HG02678 (cell line): ENCODE results near the gene METTL8.
"Not testable (repeated sequence)": the region's sequence is repeated elsewhere in the genome, so short reads cannot be mapped to it uniquely, and the experiment has no call there.

ENCODE experiments used
- ATAC-seq: cut with Tn5 transposase; IDR thresholded peaks from one replicate; pipeline ENCODE4 v1.9.1; 2021; ENCODE audit warnings: mild to moderate bottlenecking, moderate library complexity; ENCODE audit not compliant: unreplicated experiment

The METTL8 gene

DNA sequence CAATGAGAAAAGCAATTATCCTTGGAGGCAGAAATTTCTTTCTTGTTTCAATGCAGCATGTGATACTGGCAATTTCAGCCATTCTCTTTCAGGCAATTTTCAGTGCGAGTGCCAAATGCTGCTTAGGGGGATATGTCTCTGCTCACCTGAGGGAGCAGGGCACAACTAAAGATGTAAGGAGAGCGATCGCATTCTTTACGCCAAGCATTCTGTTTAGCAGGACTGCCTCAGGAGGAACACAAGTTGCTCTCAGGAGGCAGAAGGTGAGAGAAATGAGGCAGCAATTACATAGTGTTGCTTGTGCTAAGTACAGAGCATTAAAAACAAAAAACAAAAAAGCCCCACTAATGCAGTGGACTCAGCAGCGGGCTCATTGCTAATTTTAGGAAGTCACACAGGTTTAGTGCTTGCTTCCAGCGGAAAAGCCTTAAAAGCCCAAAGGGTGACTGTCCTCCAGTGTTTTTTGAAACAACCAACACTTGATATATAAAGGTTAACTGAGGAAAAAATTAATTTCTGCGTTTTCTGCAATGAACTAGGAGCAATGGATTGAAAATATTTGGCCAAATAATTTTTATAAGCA lies 116.9 kb downstream of the METTL8 start:
- ATAC-seq: no peak

DNA sequence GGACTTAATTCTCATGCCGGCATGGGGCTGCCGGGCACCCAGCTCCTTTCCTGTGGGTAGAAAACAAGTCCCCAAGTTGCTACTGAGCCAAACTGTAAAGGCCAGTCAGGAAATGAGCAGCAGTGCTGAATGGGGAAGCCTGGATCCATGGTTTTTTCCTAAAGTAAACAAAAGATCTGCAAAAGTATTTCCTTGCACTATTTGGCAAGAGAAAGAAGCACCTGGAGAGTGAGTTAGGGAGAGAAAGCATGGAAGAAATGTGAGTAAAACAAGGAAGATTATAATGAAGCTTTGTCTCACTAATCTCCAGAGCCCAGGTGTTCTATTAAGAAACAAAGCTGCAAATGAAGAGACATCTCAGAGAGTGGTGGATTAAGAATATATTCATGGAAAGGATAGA lies 117.6 kb downstream of the METTL8 start:
- ATAC-seq: no peak

DNA sequence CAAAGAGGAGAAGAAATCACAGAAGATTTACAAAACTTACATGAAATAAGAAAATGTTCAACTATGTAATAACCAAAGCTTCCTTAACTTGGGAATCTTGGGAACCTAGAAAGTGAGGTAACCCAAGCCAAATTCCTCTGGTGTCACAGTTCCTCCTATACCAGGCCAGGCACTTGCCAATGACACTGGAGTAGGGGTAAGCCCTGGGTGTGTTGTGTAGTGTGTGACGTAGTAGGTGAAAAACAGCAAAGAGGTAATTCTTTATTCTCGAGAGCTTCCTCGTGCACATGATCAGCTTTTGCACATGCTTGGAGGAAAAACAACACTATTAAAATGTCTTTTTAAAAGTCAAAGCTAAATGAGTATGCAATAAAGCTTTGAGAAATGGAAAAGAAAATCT lies 118.0 kb downstream of the METTL8 start:
- no peak for ATAC-seq

DNA sequence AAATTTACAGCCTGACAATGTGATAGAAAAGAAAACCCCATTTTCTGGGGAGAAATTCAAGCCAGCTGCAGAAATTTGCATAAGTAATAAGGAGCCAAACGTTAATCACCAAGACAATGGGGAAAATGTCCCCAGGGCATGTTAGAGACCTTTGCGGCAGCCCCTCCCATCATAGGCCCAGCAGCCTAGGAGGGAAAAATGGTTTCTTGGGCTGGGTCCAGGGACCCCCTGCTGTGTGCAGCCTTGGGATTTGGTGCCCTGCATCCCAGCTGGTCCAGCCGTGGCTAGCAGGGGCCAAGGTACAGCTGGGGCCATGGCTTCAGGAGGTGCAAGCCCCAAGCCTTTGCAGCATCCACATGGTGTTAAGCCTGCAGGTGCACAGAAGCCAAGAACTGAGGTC lies 121.6 kb downstream of the METTL8 start:
- ATAC-seq: not testable (repeated sequence)

DNA sequence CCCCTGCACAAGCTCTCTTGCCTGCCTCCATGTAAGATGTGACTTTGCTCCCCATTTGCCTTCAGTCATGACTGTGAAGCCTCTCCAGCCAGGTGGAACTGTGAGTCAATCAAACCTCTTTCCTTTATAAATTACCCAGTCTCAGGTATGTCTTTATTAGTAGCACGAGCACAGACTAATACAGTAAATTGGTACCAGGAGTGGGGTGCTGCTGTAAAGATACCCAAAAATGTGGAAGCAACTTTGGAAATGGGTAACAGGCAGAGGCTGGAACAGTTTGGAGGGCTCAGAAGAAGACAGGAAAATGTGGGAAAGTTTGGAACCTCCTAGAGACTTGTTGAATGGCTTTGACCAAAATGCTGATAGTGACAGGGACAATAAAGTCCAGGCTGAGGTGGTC lies 122.2 kb downstream of the METTL8 start:
- ATAC-seq: not testable (repeated sequence)

DNA sequence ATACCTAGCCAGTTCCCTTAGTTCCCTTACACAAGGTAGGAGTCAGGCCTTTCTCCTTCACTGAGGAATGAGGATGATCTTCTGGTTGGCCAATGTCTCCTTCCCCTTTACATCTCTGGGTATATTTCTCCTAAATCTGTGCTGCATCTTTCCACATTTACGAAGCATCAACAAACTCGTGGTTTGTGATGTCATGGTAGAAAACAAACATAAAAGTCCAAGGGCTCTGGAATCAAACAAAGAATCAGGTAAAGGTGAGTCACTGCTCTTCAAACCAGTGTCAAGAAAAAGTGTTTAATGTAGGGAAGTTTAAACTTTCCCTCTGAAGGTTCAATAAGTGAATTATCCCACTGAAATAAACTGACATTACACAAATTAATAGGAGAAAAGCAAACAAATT lies 122.9 kb downstream of the METTL8 start:
- ATAC-seq: no peak

DNA sequence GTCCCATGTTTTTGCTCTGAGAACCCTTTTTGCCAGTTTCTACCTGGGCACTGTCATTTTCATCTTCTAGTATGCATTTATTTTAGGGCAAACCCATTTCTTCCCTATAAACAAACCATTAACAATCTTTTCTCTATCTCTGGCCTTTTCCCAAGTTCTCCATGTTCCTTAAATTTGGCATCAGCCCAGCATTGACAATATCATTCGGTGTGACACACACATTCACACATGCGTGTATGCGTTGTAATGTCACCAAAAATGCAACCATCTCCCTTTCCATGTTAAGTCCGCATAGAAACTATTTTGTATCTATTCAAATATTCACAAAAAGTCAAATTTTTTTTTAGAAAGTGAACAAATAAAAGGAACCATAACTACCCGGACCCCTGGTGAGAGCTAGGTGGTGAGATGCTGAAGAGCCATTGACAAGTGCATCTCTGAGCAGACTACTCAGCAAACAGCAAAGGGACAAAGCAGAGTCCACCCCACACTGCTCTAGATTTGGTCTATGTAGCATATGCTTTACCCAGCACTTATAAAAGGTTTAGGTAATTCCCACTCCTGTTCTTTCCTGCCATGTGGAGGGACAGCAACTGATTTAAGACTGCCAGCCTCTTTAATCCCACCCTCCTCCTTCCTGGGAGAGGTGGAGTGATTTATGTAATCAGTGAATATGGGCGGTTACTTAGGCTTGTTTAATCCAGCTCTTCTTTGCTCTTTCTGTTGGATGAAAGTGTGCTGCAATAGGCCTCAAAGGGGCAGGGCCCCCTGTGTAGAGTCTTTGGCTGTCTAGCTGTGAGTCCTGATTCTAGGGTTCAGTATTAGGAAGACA lies 124.1 kb downstream of the METTL8 start:
- no peak for ATAC-seq

DNA sequence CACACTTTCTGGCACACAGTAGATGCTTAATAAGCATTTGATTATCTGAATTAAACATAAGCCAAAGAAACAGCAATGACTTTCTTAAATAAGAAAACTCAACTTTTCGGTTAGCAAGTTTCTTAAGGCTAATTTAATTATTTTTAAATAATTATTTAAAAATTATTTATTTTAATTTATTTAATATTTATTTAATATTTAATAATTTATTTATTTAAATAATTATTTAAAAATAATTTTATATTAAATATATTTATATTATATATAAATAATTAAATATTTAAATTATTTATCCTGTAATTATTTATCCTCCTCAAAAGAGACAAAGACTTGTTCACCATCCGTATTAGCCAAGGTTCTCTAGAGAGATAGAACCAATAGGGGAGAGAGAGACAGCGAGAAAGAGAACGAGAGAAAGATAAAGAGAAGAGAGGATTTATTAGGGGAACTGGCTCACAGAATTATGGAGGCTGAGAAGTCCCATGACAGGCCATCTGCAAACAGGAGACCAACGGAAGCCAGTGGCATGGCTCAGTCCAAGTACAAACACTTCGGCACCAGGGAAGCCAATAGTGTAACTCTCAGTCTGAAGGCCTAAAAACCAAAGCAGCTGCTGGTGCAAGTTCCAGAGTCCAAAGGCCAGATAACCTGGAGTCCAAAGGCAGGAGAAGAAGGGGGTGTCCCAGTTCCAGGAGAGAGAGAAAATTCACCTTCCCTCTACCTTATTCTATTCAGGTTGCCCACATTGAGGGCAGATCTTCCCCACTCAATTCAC lies 125.3 kb downstream of the METTL8 start:
- no peak for ATAC-seq

DNA sequence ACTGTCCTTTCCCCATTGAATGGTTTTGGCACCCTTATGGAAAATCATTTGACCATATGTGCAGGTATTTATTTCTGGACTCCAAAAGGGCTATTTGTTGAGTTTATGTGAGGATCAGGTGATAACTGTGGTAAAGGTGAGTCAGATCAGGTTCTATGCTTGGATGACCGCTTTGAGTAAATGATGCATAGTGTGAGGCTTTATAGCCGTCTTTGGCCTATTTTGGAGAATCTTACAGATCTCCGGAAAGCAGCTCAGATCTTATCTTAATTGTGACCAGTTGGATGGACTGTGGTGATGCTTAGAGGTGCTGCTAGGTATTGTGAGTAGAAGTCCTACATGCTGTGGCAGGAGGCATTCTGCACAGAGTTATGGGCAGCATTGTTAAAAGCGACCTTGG lies 126.2 kb downstream of the METTL8 start:
- peak; percentile 69 for ATAC-seq

DNA sequence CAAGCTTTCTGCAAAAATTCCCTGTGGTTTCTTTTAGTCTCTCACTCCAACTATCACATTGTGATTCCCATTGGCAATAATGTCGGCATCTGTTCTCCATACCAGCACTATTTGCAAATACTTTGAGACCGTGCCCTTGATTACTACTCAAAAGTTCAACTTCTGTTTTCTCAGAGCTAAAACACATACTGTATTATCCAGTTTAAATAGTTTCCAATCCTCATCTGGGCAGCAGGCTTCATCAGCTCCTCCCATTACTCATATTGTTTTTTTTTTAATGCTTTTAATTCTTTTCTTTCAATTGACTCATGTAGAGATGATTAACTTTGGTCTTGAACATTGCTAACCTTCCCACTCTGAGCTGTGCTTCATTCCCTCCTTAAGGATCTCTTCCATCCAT lies 135.8 kb downstream of the METTL8 start:
- ATAC-seq: no peak

DNA sequence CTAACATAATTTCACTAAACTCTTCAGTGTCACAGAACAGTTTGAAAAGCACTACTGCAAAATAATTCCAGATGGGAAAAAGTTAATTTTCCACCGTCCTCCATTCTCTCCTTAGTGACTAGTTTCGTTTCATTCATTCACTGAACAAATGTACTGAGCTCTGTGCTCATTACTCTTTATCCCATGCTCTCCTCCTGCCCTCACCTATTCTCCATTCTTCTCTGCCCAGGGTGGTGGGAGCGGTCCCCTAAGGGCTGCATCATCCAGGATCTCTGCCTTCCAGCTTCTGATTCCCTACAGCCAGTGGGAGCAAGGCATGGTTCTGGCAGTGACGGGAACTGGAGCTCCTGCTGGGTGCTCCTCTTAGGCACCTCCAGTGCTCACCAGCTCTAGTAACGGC lies 139.2 kb downstream of the METTL8 start:
- no peak for ATAC-seq

DNA sequence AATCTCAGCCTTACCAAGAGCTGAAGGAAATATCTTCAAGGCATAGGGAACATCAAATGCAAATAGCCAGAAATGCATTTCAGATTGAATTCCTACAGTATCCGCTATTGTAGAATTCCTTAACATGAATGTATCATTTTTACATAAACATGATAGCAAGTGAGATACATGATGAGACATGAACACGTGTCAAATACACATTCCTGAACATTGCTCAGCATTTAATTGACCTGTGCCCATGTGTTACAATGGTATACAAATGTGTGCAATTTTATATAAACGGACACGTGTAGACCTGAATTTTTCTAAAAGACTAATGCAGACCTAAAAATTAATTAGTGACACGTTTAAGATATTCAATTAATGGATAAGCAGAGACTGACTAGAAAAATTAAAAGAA lies 140.1 kb downstream of the METTL8 start:
- ATAC-seq: no peak

DNA sequence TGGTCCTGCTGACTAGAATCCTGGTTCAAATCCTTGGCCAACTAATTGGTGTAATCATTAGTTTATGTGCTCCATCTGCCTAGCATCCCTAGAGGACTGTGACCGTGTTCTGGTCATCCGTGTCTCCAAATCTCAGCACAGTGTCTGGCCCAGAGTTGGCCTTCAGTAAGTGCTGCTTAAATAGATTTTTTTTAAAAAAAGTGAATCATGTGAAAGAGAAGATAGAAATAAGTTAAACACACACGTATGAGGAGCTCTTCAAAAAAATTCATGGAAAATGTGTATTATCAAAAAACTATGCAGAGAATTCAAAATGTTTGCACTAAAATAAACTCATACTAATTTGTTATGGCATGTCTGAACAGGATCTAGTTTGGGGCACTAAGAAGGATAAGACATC lies 143.8 kb downstream of the METTL8 start:
- ATAC-seq: no peak

DNA sequence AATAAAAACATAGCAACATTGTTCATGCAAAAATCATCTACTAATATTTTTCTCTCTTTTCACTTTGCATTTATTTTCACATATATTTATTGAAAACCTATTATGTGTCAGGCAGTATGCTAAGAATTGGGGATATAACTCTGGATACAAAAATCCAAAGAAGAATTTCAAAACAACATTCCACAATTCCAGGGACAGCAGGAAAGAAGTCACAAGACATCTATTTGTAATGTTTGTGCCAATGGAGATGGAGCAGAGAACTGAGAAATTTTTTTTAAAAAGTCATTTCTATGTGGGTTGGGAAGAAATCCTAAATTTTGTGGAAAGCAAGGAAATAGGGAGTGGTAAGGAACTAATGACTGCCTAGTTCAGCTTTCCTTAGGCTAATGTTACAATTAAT lies 144.5 kb downstream of the METTL8 start:
- no peak for ATAC-seq

DNA sequence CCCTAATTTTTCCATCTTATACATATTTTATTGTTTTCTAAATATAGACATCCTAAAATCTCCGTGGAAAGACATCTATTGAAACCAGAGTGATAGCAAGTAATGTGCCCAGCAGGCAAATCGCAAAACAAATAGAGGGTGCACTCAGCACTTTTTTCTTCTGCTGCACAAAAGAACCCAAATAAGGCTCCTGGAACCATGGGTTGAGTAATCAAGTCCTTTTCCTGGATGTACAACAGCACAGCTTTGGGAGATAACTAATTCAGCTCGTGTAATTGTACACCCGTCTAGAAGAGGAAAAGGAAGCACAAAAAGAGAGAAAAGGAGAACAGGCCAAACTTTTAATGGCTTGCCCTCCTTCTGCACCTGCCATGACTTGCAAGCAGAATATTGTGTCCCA lies 146.2 kb downstream of the METTL8 start:
- ATAC-seq: no peak

DNA sequence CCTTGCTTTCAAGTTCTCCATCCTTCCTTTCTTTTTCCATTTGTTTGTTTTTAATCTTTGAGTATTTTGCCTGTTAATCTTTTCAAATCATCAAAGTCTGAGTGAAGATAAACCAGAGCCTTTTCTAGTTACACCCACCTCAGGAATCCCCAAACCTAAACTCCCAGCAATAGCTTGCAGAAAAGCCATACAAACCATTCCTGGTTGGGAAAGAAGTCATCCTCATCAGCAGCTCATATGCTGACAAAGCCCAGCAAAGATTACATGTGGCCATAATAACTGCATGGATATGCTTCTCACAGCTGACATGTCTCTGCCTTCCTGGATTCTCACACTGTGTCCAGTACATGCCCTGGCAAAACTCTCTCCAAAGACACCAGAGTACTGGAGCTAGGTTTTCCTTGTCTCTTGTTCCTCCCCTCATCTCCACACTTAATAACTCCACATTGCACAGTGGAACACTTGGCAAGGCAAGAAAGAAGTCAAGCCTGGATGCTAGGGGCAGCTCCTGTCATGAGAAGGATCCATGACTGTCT lies 146.7 kb downstream of the METTL8 start:
- no peak for ATAC-seq

DNA sequence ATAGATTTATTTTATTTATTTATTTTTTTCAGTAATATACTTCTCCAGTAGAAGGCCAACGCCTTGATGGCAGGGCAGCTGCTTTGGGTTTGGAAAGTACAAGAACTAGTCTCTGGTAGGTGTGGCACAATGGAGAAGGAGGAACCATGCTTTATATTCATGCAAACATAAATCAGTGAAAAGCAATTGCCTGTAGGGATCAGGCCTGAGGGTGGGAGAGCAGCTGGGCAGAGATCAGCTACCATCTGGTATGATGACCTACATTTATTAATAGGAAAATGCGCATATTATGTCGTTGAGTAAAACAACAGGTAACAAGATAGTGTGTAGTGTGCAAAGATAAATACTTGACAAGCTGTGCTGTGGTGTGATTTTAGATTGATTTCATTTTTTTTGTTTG lies 152.7 kb downstream of the METTL8 start:
- ATAC-seq: no peak

DNA sequence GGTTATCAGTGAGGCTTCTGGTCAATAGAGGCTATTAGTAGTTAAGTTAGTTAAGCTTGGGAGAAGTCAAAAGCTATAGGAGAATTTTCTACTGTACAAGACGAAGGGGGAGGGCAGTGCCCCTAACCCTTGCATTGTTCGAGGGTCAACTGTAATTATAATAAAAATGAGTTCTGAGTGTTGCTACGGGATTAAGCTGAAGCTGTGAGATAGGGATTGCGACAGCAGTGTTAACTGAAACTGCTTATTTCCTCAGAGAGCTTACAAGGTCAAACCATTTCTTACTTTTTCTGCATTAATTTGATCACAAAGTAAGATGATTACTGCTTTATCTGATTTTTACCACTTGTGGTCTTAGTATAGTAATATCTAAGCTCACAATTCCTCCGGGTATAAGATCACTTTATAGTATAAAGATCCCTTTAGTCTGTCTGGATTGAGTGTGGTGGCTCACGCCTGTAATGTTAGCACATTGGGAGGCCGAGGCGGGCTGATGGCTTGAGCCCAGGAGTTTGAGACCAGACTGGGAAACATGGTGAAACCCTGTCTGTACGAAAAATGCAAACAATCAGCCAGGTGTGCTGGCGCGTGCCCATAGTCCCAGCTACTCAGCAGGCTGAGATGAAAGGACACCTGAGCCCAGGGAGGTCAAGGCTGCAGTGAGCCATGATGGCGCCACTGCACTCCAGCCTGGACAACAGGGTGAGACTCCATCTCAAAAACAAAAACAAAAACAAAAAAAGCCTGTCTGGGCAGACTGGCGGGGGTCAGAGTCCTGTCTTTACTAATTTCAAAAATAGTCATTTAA lies 153.6 kb downstream of the METTL8 start:
- no peak for ATAC-seq

DNA sequence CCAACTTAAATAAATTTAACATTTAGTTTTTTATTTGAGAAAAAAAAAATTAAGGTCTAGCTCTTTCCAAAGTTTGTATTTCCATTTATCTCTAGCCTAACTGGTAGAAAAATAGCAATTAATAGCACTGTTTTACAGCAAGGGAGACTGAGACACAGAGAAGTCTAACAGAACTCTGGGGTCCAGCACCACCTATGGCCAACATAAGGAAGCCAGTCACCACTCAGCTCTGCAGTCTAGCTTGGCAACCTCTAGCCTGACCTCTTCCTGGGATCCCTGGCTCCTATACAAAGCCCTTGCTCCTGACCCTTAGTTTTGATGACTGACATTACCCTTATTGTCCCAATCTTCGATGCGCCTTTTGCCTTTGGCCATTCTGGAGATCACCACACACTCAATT lies 159.0 kb downstream of the METTL8 start:
- no peak for ATAC-seq

DNA sequence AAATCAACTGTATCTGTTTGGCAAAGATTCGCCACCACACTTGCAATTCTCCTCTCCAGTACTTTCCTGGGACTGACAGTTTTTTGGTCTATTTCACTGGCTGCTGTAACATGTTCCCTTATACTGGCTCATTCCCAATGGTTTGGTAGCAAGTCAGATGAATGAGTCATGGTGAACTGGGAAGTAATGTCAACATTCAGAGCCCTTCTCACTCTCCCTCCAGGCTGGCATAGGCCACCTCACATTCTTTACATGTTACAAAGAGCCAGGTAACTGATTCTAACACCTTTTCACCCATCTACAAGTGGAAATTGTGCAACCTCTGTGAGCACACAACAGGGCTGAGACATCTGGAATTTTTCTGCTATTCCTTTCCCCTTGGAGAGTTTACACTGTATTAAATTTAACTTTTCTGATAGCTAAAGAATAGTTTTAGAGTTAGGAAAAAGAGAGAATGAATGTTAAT lies 161.8 kb downstream of the METTL8 start:
- ATAC-seq: no peak

DNA sequence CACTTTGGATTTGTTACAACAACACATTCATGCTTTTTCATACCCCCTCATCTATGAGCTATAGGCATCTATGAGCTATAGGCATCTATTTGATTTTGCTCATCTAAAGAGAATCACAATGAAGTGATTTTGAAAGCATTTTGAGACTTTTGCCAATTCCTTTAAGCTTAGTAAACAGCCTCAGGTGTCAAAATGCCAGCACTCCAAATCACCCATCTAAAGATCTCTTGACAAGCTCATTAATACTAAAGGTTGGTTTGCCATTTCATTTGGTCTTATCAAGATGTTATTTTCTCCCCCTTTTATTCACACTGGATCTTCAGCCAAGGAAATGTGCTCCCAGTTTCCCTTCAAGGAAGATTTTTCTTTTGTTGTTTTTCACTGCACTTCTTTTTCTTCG lies 162.4 kb downstream of the METTL8 start:
- no peak for ATAC-seq
